NCI-H82 (cell line): Measurements from ENCODE around the gene NSUN2.
"Not testable (repeated sequence)": the region's sequence is repeated elsewhere in the genome, so short reads cannot be mapped to it uniquely, and the experiment has no call there.

Experiments used
- DNase-seq: peaks from one replicate; lab custom pipeline; 2025; lab: John Stamatoyannopoulos, UW

Gene NSUN2

GRCh38 chr5:6583049-6583880, 49.6 kb downstream of the NSUN2 start:
- peak; percentile 34 for DNase-seq

DNA sequence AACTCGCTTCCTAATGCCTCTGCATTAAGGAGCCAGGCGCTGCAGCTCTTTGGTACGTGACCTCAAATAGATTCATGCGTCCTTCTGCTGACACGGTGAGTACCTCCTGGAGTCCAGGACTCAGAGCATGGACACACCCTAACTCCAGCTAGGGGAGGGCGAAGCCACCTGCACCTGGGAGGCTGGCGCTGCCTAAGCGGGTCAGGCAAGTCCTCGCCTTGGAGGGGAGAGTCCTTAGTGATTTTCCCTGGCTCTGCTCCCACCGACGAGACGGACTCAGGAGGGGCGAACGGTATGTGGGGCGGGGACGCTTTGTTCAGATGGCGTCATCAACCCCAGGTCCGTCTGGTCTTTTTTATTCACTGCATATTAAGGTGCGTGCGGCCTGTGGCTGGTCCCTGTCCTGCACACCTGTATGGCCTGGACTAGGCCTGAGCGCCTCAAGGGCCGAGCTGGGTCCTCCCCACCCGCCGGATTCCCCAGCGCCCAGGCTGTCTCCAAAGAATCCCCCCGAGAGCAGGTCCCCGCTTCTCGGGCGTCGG, 50.3 kb downstream of the NSUN2 start:
- DNase-seq: no peak

- no peak for DNase-seq
Observed at GRCh38 chr5:6581559-6582426, 51.1 kb downstream of the NSUN2 start.

- DNase-seq: no peak
Observed at GRCh38 chr5:6581090-6581489, 51.8 kb downstream of the NSUN2 start.

- no peak for DNase-seq
Observed at GRCh38 chr5:6579535-6579934, 53.3 kb downstream of the NSUN2 start.

DNA sequence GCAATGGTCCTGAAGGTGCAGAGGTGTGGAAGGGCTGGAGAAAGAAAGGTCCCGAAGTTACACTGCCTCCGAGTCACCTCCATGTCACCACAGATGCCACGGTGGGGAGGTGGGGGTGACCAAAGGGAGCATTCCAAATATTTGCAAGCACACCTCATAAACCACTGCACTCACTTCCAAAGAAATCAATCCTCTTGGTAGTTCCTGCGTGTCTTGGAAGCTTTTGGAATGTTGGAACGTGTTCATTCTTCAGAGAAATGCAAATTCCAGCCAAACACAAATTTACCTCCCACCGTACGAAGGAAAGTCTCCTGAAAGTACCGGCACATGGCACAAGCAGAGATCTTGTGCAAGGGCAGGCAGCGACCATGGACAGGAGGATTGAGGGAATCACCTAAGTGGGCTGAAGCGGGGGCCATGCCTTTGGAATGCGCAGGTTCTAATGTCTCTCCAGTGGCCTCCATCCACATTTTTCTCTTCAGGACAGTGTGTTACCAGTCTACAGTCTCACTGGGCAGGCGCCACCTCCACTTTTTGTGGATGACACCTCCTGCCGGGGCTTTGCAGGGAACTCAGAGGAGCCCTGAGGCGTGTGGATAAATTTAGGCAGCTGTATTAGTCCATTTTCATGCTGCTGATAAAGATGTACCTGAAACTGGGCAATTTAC, 54.0 kb downstream of the NSUN2 start:
- DNase-seq: no peak

GRCh38 chr5:6576861-6577501, 55.9 kb downstream of the NSUN2 start:
- DNase-seq: peak; percentile 76

- peak; percentile 5 for DNase-seq
Observed at GRCh38 chr5:6574537-6575245, 58.2 kb downstream of the NSUN2 start.

GRCh38 chr5:6574111-6574510, 58.7 kb downstream of the NSUN2 start:
- no peak for DNase-seq

DNA sequence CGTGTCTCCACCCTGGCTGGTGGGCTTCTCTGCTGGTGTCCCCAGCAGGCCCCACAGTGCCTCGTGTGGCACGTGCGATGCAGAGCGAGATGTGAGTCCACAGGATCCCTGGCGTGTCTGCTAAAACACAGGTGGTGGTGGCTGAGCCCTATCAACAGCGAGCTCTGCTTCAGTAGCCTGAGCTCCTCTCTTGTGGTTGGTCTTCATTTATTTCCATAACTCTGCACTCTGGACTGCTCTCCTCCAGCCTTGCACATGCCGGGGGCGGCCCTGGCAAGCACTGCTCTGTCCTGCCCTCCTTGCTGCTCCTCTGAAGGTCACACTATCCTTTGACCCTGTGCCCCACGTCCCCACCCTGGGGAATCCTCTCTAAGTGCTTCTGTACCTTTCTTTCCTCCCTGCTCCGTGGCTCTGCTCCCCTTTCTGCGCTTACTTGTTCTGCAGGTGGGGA, 59.2 kb downstream of the NSUN2 start:
- peak; percentile 34 for DNase-seq

DNA sequence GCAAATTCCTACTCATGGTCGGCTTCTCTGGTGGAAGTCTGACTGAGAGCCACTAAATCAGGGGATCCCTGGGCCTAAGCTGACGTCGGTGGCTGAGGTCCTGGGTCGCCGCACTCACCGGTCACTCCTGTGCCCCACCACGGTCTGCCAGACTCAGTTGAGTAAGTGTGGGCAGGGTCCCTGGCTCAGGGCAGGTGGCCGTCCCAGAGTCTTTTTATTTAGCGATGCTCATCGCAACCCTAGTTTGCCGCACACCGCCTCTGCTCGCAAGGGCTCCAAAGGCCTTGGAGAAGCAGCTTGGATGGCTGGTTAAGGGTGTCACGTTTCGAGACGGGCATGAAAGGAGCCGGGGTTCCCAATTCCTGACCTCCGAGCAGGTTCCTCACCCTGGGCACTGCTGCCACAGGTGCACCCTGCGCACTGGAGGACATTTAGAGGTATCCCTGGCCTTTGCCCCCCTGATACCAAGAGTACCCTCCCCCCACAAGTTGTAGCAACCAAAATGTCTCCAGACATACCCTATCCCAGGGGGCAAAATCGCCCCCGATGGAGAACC, 59.9 kb downstream of the NSUN2 start:
- DNase-seq: no peak

DNA sequence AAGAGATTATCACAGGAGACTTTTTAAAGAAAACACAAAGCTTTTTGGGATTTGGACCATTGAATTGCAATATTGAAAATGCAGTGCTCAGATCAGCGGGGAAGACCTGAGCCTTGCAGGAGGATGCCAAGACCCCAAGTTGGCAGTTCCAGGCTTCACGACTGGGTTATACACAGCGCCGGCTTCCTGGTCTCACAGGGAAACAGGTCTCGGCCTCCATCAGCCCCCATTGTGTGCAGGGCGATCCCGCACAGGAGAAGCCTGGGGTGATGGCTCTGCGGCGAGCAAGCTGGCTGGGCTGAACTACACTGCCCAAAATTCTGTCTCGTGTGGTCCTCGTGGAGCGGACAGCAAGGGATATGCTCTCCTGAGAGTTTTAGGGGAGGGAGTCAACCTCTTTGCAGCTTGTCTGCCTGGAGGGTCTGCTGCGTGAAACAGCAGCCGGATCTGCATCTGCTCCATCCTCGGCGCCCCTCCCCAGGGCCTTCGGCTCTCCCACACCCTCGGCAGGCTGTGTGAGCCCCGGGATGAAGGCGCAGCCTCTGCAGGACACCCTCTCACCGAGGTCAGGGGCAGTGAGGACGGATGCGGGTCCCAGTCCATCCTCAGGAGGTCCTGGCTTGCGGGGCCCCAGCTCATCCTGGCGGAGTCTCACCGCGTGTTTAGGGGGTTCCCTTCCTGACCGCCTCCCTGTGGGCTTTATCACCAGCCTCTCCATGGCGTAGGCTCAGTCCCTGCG, 60.6 kb downstream of the NSUN2 start:
- DNase-seq: no peak

GRCh38 chr5:6571607-6572006, 61.2 kb downstream of the NSUN2 start:
- DNase-seq: not testable (repeated sequence)

GRCh38 chr5:6570530-6570929, 62.3 kb downstream of the NSUN2 start:
- DNase-seq: no peak

GRCh38 chr5:6568889-6569288, 64.0 kb downstream of the NSUN2 start:
- DNase-seq: no peak

DNA sequence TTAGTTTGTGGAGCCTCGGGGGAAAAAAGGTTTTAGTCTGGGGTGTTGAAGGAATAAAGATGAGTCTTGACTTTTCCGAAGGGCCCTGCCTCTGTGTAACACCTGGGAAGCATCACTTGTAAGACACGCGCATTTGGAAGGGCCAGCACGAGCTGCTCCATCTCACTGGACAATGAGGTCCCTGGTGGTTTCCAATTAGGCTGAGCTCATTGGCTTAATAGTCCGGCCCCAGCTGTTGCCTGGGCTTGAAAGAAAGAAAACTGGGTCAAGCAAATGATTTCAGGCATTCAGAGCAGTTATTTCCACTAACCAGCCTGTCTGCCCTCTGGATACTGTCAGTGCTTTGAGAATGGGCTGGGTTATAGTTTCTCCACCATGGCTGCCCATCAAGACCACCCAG, 64.5 kb downstream of the NSUN2 start:
- DNase-seq: peak; percentile 42

GRCh38 chr5:6567835-6568234, 65.0 kb downstream of the NSUN2 start:
- DNase-seq: no peak

DNA sequence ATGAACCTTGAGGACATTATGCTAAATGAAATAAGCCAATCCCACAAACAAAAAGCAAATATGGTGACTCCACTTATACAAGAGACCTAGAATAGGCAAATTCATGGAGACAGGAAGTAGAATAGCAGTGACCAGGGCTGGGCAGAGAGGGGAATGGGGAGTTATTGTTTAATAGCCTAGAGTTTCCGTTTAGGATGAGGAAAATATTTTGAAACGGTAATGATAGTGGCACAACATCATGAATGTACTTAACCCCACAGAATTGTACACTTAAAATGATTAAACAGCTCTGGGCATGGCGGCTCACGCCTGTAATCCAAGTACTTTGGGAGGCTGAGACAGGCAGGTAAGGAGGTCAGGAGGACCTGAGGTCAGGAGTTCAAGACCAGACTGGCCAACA, 65.8 kb downstream of the NSUN2 start:
- no peak for DNase-seq

DNA sequence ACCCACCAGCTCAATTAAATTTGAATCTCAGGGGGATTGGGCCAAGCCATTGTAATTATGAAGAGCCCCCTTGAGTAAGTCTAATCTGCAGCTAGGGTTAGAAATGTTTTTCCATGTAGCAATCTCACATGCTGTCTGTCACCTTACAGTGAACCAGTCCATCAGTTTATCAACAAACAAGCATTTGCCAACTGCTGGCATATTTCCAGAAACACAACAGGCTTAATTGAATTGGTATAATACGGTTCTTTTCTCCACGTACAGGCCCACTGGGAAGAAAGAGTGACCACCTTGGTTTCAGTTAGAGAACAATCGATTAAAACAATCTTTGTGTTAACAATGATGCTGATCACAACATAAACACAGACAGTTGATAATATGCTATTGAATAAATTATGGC, 67.4 kb downstream of the NSUN2 start:
- DNase-seq: peak; percentile 77
